ENCODE results near the gene SRPK1.

SRPK1 gene

DNA sequence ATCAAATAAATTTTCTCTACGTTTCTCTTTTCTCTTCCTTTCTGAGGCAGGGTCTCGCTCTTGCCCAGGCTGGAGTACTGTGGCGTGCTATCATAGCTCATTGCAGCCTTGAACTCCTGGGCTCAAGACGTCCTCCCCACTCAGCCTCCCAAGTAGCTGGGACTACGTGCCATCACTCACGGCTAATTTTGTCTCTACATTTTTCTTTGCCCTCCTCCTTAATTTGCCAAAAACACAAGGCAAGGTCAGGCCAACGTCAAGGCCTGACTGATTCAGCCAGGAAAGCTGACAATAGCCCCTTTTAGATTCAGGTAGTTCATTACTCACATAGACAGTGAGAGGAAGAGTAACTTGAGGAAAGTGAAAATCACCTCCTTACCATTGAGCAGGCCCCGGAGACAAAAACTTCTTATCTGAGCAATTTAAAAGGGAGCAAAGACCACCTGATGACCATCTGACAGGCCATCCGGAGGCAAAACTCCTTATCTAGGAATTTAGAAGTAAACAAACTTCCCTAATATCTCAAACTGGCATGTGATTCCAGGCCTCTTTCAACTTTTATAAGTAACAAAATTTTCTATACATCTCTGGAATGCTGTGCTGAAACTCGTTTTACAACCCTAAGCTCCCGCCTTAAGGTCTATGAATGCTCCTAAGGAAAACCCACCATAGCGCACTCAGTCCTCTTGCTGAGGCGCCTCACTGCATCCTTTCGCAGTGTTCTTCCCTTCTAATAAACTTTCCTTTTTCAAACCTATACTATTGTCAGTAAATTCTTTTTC lies 42.1 kb upstream of the SRPK1 start:
- ATAC-seq, result no peak
- TF ChIP-seq ZC3H10 (CRISPR knock-in tag; IDR thresholded peaks at IDR 0.05), result no peak
- TF ChIP-seq, protein P1, sequence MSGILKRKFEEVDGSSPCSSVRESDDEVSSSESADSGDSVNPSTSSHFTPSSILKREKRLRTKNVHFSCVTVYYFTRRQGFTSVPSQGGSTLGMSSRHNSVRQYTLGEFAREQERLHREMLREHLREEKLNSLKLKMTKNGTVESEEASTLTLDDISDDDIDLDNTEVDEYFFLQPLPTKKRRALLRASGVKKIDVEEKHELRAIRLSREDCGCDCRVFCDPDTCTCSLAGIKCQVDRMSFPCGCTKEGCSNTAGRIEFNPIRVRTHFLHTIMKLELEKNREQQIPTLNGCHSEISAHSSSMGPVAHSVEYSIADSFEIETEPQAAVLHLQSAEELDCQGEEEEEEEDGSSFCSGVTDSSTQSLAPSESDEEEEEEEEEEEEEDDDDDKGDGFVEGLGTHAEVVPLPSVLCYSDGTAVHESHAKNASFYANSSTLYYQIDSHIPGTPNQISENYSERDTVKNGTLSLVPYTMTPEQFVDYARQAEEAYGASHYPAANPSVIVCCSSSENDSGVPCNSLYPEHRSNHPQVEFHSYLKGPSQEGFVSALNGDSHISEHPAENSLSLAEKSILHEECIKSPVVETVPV (CRISPR knock-in tag; IDR thresholded peaks at IDR 0.05), result no peak
- no peak for TF ChIP-seq ARNTL (CRISPR knock-in tag; IDR thresholded peaks at IDR 0.05; ENCODE audit: borderline replicate concordance, low read depth)
- TF ChIP-seq TOX (CRISPR knock-in tag; IDR thresholded peaks at IDR 0.05; ENCODE audit: borderline replicate concordance), result no peak

DNA sequence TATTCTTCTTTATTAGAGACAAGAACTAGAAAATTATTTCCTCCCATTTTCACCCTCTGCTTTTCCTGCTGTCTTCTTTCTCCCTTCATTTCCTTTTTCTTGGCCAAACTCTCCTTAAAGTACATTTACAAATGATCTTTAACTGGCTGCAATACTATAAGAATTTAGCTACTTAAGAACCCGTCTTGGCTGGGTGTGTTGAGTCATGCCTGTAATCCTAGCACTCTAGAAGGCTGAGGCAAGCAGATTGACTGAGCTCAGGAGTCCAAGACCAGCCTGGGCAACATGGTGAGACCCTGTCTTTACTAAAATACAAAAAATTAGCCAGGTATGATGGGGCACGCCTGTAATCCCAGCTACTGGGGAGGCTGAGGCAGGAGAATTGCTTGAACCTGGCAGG lies 39.3 kb upstream of the SRPK1 start:
- no peak for TF ChIP-seq ARNTL (CRISPR knock-in tag; IDR thresholded peaks at IDR 0.05; ENCODE audit: borderline replicate concordance, low read depth)
- no peak for TF ChIP-seq ESRRG (CRISPR knock-in tag; IDR thresholded peaks at IDR 0.05)
- TF ChIP-seq, protein P2, sequence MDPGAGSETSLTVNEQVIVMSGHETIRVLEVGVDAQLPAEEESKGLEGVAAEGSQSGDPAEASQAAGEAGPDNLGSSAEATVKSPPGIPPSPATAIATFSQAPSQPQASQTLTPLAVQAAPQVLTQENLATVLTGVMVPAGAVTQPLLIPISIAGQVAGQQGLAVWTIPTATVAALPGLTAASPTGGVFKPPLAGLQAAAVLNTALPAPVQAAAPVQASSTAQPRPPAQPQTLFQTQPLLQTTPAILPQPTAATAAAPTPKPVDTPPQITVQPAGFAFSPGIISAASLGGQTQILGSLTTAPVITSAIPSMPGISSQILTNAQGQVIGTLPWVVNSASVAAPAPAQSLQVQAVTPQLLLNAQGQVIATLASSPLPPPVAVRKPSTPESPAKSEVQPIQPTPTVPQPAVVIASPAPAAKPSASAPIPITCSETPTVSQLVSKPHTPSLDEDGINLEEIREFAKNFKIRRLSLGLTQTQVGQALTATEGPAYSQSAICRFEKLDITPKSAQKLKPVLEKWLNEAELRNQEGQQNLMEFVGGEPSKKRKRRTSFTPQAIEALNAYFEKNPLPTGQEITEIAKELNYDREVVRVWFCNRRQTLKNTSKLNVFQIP (CRISPR knock-in tag; IDR thresholded peaks at IDR 0.05; ENCODE audit: borderline replicate concordance, low read depth), result no peak
- no peak for TF ChIP-seq ZNF8 (CRISPR knock-in tag; IDR thresholded peaks at IDR 0.05)
- no peak for TF ChIP-seq ZNF70 (CRISPR knock-in tag; IDR thresholded peaks at IDR 0.05)
- TF ChIP-seq SNAI2 (CRISPR knock-in tag; IDR thresholded peaks at IDR 0.05), result no peak
- no peak for TF ChIP-seq PPARA (CRISPR knock-in tag; IDR thresholded peaks at IDR 0.05; ENCODE audit: borderline replicate concordance)
- no peak for TF ChIP-seq ISL1 (CRISPR knock-in tag; IDR thresholded peaks at IDR 0.05)
- TF ChIP-seq TOX (CRISPR knock-in tag; IDR thresholded peaks at IDR 0.05; ENCODE audit: borderline replicate concordance), result no peak
- no peak for ATAC-seq

DNA sequence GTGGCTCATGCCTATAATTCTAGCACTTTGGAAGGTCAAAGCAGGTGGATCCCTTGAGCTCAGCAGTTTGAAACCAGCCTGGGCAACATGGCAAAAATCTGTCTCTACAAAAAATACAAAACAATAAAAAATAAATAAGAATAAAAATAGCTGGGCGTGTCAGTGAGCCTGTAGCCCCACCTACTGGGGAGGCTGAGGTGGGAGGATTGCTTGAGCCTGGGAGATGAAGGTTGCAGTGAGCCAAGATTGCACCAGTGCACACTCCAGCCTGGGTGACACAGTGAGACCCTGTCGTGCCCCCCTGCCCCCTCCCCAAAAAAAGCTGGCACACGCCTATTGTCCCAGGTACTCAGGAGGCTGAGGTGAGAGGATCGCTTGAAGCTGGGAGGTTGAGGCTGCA lies 35.1 kb upstream of the SRPK1 start:
- TF ChIP-seq GLIS3 (CRISPR knock-in tag; IDR thresholded peaks at IDR 0.05) (no peak), SNAI2 (CRISPR knock-in tag; IDR thresholded peaks at IDR 0.05) (no peak), ISL1 (CRISPR knock-in tag; IDR thresholded peaks at IDR 0.05) (no peak), ZNF8 (CRISPR knock-in tag; IDR thresholded peaks at IDR 0.05) (no peak), ZC3H10 (CRISPR knock-in tag; IDR thresholded peaks at IDR 0.05) (no peak), ARNTL (CRISPR knock-in tag; IDR thresholded peaks at IDR 0.05; ENCODE audit: borderline replicate concordance, low read depth) (no peak), BACH2 (CRISPR knock-in tag; IDR thresholded peaks at IDR 0.05; ENCODE audit: borderline replicate concordance) (no peak), TCF4 (CRISPR knock-in tag; IDR thresholded peaks at IDR 0.05; ENCODE audit: borderline replicate concordance) (no peak), OSR1 (CRISPR knock-in tag; IDR thresholded peaks at IDR 0.05) (no peak), TOX (CRISPR knock-in tag; IDR thresholded peaks at IDR 0.05; ENCODE audit: borderline replicate concordance) (no peak), ZFP30 (CRISPR knock-in tag; IDR thresholded peaks at IDR 0.05) (no peak), ESRRG (CRISPR knock-in tag; IDR thresholded peaks at IDR 0.05) (no peak), ZNF70 (CRISPR knock-in tag; IDR thresholded peaks at IDR 0.05) (no peak), ZFP3 (CRISPR knock-in tag; IDR thresholded peaks at IDR 0.05) (no peak), RARB (CRISPR knock-in tag; IDR thresholded peaks at IDR 0.05) (no peak)
- TF ChIP-seq, protein P3, sequence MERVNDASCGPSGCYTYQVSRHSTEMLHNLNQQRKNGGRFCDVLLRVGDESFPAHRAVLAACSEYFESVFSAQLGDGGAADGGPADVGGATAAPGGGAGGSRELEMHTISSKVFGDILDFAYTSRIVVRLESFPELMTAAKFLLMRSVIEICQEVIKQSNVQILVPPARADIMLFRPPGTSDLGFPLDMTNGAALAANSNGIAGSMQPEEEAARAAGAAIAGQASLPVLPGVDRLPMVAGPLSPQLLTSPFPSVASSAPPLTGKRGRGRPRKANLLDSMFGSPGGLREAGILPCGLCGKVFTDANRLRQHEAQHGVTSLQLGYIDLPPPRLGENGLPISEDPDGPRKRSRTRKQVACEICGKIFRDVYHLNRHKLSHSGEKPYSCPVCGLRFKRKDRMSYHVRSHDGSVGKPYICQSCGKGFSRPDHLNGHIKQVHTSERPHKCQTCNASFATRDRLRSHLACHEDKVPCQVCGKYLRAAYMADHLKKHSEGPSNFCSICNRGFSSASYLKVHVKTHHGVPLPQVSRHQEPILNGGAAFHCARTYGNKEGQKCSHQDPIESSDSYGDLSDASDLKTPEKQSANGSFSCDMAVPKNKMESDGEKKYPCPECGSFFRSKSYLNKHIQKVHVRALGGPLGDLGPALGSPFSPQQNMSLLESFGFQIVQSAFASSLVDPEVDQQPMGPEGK (CRISPR knock-in tag; IDR thresholded peaks at IDR 0.05; ENCODE audit: borderline replicate concordance), result no peak
- TF ChIP-seq, protein P4, sequence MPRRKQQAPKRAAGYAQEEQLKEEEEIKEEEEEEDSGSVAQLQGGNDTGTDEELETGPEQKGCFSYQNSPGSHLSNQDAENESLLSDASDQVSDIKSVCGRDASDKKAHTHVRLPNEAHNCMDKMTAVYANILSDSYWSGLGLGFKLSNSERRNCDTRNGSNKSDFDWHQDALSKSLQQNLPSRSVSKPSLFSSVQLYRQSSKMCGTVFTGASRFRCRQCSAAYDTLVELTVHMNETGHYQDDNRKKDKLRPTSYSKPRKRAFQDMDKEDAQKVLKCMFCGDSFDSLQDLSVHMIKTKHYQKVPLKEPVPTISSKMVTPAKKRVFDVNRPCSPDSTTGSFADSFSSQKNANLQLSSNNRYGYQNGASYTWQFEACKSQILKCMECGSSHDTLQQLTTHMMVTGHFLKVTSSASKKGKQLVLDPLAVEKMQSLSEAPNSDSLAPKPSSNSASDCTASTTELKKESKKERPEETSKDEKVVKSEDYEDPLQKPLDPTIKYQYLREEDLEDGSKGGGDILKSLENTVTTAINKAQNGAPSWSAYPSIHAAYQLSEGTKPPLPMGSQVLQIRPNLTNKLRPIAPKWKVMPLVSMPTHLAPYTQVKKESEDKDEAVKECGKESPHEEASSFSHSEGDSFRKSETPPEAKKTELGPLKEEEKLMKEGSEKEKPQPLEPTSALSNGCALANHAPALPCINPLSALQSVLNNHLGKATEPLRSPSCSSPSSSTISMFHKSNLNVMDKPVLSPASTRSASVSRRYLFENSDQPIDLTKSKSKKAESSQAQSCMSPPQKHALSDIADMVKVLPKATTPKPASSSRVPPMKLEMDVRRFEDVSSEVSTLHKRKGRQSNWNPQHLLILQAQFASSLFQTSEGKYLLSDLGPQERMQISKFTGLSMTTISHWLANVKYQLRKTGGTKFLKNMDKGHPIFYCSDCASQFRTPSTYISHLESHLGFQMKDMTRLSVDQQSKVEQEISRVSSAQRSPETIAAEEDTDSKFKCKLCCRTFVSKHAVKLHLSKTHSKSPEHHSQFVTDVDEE (CRISPR knock-in tag; IDR thresholded peaks at IDR 0.05), result no peak
- TF ChIP-seq, protein P1 (CRISPR knock-in tag; IDR thresholded peaks at IDR 0.05), result no peak
- TF ChIP-seq, protein P2 (CRISPR knock-in tag; IDR thresholded peaks at IDR 0.05; ENCODE audit: borderline replicate concordance, low read depth), result no peak
- no peak for ATAC-seq
